8988T (cell line): ENCODE data around the gene EPS8L2.
A peak's percentile ranks its signal among the peaks of the same experiment; 100 is the strongest.
"Not testable (repeated sequence)": the region's sequence is repeated elsewhere in the genome, so short reads cannot be mapped to it uniquely, and the experiment has no call there.

Experiments used
- DNase-seq: peaks from one replicate; pipeline ENCODE4 v3.0.0; 2011

Gene EPS8L2

GRCh38 chr11:726278-727220 is 20.5 kb downstream of the EPS8L2 start:
- peak; percentile 24 for DNase-seq

GRCh38 chr11:727281-727701 is 21.3 kb downstream of the EPS8L2 start:
- peak; percentile 71 for DNase-seq

- DNase-seq, result peak; percentile 100
Measured at GRCh38 chr11:727859-728748, 22.1 kb downstream of the EPS8L2 start.

GRCh38 chr11:728901-729491 is 23.0 kb downstream of the EPS8L2 start:
- no peak for DNase-seq

GRCh38 chr11:729492-730074 is 23.6 kb downstream of the EPS8L2 start:
- no peak for DNase-seq

- no peak for DNase-seq
Measured at GRCh38 chr11:733072-733471, 27.0 kb downstream of the EPS8L2 start.

GRCh38 chr11:734541-734940 is 28.5 kb downstream of the EPS8L2 start:
- not testable (repeated sequence) for DNase-seq

- DNase-seq, result no peak
Measured at GRCh38 chr11:737366-737765, 31.3 kb downstream of the EPS8L2 start.

GRCh38 chr11:737899-738298 is 31.9 kb downstream of the EPS8L2 start:
- DNase-seq, result not testable (repeated sequence)

GRCh38 chr11:742156-742546 is 36.1 kb downstream of the EPS8L2 start:
- DNase-seq, result no peak

GRCh38 chr11:742571-743201 is 36.7 kb downstream of the EPS8L2 start:
- DNase-seq, result no peak

GRCh38 chr11:745428-745827 is 39.4 kb downstream of the EPS8L2 start:
- no peak for DNase-seq

GRCh38 chr11:746289-747157 is 40.5 kb downstream of the EPS8L2 start:
- no peak for DNase-seq

- peak; percentile 94 for DNase-seq
Measured at GRCh38 chr11:747158-748006, 41.4 kb downstream of the EPS8L2 start, which contains the start of gene TALDO1. Gene TALDO1, plus strand, starts transcription at chr11:747464. Its CDS starts 18 bp downstream, at chr11:747482.

GRCh38 chr11:748007-748359 is 42.0 kb downstream of the EPS8L2 start:
- no peak for DNase-seq

- DNase-seq, result no peak
Measured at GRCh38 chr11:749731-750130, 43.7 kb downstream of the EPS8L2 start.

- DNase-seq, result no peak
Measured at GRCh38 chr11:760236-760635, 54.2 kb downstream of the EPS8L2 start.

GRCh38 chr11:761526-762108 is 55.6 kb downstream of the EPS8L2 start:
- DNase-seq, result no peak

- peak; percentile 93 for DNase-seq
Measured at GRCh38 chr11:762421-763072, 56.5 kb downstream of the EPS8L2 start.
